Measurements from ENCODE around the gene SYNGAP1. TPM values are rescaled to one million over a fixed set of nuclear protein-coding genes. Genes with fewer than 3 reads are reported as not detected.

The SYNGAP1 gene
- total RNA-seq, 1 donor from 2014 or later: 6.5 TPM

DNA sequence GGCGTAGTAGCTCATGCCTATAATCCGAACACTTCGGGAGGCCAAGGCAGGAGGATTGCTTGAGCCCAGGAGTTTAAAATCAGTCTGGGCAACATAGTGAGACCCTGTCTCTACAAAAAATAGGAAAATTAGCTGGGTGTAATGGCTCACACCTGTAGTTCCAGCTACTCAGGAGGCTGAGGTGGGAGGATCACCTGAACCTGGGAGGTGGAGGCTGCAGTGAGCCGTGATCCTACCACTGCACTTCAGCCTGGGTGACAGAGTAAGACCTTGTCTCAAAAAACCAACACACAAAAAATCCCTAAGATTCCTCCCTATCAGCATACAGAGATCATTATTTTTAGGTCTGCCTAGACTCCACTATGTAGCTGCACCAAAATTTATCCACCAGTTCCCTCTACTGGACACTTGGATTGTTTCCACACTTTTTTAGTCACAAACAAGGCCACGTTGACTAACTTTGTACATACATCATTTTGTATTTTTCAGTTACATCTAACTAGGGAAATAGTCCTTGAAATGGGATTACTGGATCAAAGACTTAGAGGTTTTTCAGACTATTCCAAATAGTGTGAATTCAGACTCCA is 12.6 kb upstream of the SYNGAP1 start:
- Histone ChIP-seq H3K4me1 (peaks cover 18% of the 10 kb centered on the region), H3K36me3 (peaks cover 2% of the 10 kb centered on the region), H3K27ac (replicated peaks) (no peak overlapping the region), H3K9me3 (replicated peaks) (no peaks in the 10 kb centered on the region), H3K27me3 (ENCODE audit: low read depth) (no peaks in the 10 kb centered on the region), H3K4me3 (no peak overlapping the region)
- peak; percentile 27 for TF ChIP-seq CTCF (IDR thresholded peaks at IDR 0.05; ENCODE audit: borderline replicate concordance)
- DNase-seq: no peak
- intact Hi-C loops (cut with micrococcal nuclease): no loop called here

GRCh38 chr6:33410050-33410710 is 9.7 kb upstream of the SYNGAP1 start:
- Histone ChIP-seq H3K27ac (replicated peaks) (peak overlapping the region; percentile 100), H3K9me3 (replicated peaks) (no peaks in the 10 kb centered on the region), H3K4me3 (peak overlapping the region; percentile 100), H3K27me3 (ENCODE audit: low read depth) (no peaks in the 10 kb centered on the region), H3K36me3 (peaks cover 32% of the 10 kb centered on the region), H3K4me1 (peaks cover 43% of the 10 kb centered on the region)
- no peak for TF ChIP-seq CTCF (IDR thresholded peaks at IDR 0.05; ENCODE audit: borderline replicate concordance)
- DNase-seq: peak; percentile 98
- intact Hi-C loops (cut with micrococcal nuclease): no loop called here

GRCh38 chr6:33410711-33411631 is 8.9 kb upstream of the SYNGAP1 start, which contains the start of gene PHF1:
Gene PHF1, plus strand, starts transcription at chr6:33411014. Its CDS starts 1,250 bp downstream, at chr6:33412264.
- peak; percentile 82 for DNase-seq
- Histone ChIP-seq H3K4me3 (peak within 1 kb of the TSS; percentile 100), H3K9me3 (replicated peaks) (no peaks in the 10 kb centered on the region), H3K4me1 (peaks cover 51% of the 10 kb centered on the region), H3K27me3 (ENCODE audit: low read depth) (no peaks in the 10 kb centered on the region), H3K27ac (replicated peaks) (peak within 1 kb of the TSS; percentile 100), H3K36me3 (peaks cover 40% of the 10 kb centered on the region)
- intact Hi-C loops (cut with micrococcal nuclease): no loop called here
- TF ChIP-seq CTCF (IDR thresholded peaks at IDR 0.05; ENCODE audit: borderline replicate concordance): no peak

GRCh38 chr6:33411632-33412005 is 8.2 kb upstream of the SYNGAP1 start:
- Histone ChIP-seq H3K9me3 (replicated peaks) (no peaks in the 10 kb centered on the region), H3K27me3 (ENCODE audit: low read depth) (no peaks in the 10 kb centered on the region), H3K36me3 (peaks cover 46% of the 10 kb centered on the region), H3K4me3 (peak overlapping the region; percentile 100), H3K4me1 (peaks cover 57% of the 10 kb centered on the region), H3K27ac (replicated peaks) (peak overlapping the region; percentile 100)
- TF ChIP-seq CTCF (IDR thresholded peaks at IDR 0.05; ENCODE audit: borderline replicate concordance): no peak
- intact Hi-C loops (cut with micrococcal nuclease): no loop called here
- DNase-seq: no peak

GRCh38 chr6:33412140-33413009 is 7.5 kb upstream of the SYNGAP1 start:
- no peak for DNase-seq
- Histone ChIP-seq H3K27me3 (ENCODE audit: low read depth) (no peaks in the 10 kb centered on the region), H3K4me1 (peaks cover 65% of the 10 kb centered on the region), H3K36me3 (peaks cover 46% of the 10 kb centered on the region), H3K27ac (replicated peaks) (peak overlapping the region; percentile 100), H3K9me3 (replicated peaks) (no peaks in the 10 kb centered on the region), H3K4me3 (peak overlapping the region; percentile 100)
- TF ChIP-seq CTCF (IDR thresholded peaks at IDR 0.05; ENCODE audit: borderline replicate concordance): no peak
- intact Hi-C loops (cut with micrococcal nuclease): no loop called here

Data from left ventricle myocardium inferior (tissue), 1 donor.